GM12864 (cell line): ENCODE measurements around the gene MOGAT1.
"Not testable (repeated sequence)": the region's sequence is repeated elsewhere in the genome, so short reads cannot be mapped to it uniquely, and the experiment has no call there.

Source experiments
- DNase-seq: peaks from one replicate; pipeline ENCODE4 v3.0.0-alpha.2; 2011; ENCODE audit warnings: low read depth
- H3K4me3 ChIP-seq: 2 replicates; pipeline ENCODE4 v1.5.1; 2011; ENCODE audit warnings: mild to moderate bottlenecking, low read depth, low read length, control low read depth
- CTCF ChIP-seq: IDR thresholded peaks from 2 replicates; pipeline ENCODE4 v1.5.1; 2011; ENCODE audit warnings: low read depth, mild to moderate bottlenecking, moderate library complexity, low read length, control low read depth, inconsistent platforms; ENCODE audit errors: missing control alignments

The MOGAT1 gene

GRCh38 chr2:222688917-222689316 is 17.5 kb downstream of the MOGAT1 start:
- no peak overlapping the region for H3K4me3 ChIP-seq
- no peak for TF ChIP-seq CTCF
- no peak for DNase-seq

- no peak for DNase-seq
- no peak for TF ChIP-seq CTCF
- no peak overlapping the region for H3K4me3 ChIP-seq
Measured at GRCh38 chr2:222689322-222689721, 17.9 kb downstream of the MOGAT1 start.

GRCh38 chr2:222690564-222691200 is 19.2 kb downstream of the MOGAT1 start:
- H3K4me3 ChIP-seq: no peak overlapping the region
- TF ChIP-seq CTCF: peak; percentile 98
- DNase-seq: peak; percentile 42

GRCh38 chr2:222693413-222693812 is 22.0 kb downstream of the MOGAT1 start:
- not testable (repeated sequence) for DNase-seq, H3K4me3 ChIP-seq

- no peak overlapping the region for H3K4me3 ChIP-seq
- DNase-seq: no peak
- peak; percentile 34 for TF ChIP-seq CTCF
Measured at GRCh38 chr2:222693837-222694236, 22.4 kb downstream of the MOGAT1 start.

GRCh38 chr2:222698276-222698675 is 26.8 kb downstream of the MOGAT1 start:
- no peak for TF ChIP-seq CTCF
- no peak for DNase-seq

GRCh38 chr2:222701233-222701632 is 29.8 kb downstream of the MOGAT1 start:
- DNase-seq: no peak
- H3K4me3 ChIP-seq: no peak overlapping the region
- no peak for TF ChIP-seq CTCF

More at GRCh38 chr2:222698276-222698675, 26.8 kb downstream of the MOGAT1 start:
- no peak overlapping the region for H3K4me3 ChIP-seq
